LoVo (cell line): ENCODE results near the gene DPP6.
"Not testable (repeated sequence)": the region's sequence is repeated elsewhere in the genome, so short reads cannot be mapped to it uniquely, and the experiment has no call there.

Experiments used
- DNase-seq: peaks from one replicate; pipeline ENCODE4 v3.0.0-alpha.2; 2016; ENCODE audit warnings: low spot score

Gene DPP6

DNA sequence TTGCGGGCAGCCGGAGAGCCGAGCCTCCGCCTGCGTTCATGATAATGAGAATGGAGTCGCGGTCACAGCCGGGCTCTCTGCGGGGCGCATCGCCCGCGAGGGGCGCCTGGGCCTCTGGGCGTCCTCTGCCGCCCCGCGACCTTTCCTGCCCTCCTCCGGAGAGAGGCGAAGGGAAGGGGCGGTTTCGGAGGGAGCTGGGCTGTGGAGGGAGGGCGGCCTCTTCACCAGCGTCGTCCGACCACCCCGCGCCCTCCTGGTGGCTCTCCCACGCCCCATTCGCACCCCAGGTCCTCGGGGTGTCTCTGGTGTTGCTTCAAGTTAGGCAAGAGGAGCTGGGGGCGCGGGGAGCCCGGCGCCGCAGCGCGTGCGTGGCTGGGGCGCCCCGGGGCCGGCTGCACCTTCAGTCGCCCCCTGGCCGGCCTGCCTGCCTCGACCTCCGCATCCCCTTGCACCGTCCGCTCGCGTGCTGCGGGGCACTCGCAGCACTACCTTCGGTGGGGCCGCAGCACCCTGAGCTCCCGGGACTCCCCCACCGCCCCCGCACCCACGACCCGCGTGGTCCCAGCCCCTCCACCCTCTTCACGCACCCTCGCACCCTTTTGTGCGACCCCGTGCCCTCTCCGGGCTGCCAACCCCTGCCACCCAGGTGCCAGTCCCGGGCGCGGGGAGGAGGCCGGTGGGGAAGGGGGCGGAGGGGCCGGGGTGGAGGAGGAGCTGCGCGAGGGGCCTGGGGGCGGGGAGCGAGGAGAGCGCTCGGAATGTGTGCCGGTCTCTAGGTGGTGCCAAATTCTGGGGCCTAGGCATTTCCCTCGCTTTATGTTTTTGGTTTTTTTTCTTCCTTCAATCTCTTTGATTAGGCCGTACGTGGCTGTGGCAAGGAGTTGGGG is at the start of gene DPP6:
Gene DPP6, plus strand, starts transcription at position 756 of the 887 bp plus-strand sequence.
- DNase-seq = not testable (repeated sequence)

DNA sequence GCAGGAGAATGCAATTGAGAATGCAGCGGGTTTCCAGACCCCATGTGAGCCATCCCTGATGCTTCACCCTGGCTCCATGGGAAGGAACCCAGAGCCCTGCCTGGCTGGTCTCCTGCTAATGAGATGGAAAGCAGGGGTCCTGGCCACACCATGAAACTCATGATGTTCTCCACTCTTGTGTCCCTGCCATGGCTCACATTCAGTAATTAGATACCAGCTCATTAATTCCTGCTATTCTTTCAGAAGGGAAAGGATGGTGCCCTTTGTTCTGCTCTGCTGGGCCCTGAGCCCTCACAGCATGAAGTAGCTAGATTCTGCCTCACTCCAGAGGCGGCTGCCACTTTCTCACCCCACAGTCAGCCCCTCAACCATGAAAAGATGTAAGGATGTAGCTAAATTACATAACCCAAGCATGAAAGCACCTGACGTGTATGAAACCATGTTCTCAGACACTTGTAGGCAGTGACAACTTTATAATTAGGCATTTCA is 42.7 kb upstream of the DPP6 start:
- DNase-seq = not testable (repeated sequence)

DNA sequence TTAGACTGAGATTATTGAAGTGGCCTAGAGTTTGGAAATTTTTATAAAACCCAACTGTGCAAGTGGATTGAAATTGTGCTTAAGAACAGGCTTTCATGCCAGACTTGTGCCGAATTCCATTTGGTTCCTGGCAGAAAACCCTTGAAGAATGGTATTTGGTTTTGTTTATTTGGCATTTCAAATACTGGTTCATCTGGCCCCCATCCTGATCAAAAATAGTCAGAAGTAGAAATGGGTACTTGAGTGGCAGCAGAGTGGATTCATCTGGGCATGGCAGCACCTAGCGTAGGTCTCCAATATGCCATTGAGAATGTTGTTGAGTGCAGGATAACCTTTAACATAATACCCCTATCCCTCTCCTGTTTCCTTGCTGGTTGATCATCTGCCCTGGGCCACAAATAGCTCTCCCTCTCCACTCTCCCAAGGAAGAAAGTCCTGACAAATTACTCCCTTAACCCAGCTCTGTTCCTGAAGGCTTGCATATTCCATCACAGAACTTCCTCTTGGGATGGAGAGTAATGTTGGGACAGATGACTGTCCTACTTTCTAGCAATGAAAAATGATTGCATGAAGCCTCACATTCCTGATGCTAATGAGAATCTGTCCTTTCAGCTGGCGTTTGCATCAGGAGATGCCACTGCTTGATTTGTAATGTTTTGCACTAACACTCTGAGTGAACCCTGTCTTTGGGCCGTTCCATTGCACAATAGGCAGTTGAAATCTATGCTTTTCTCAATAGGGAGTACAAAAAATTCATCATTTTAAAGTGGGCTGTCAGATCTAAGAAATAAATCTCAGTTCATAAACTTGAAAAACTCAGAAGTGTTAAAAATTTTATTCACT is 41.3 kb upstream of the DPP6 start:
- not testable (repeated sequence) for DNase-seq

DNA sequence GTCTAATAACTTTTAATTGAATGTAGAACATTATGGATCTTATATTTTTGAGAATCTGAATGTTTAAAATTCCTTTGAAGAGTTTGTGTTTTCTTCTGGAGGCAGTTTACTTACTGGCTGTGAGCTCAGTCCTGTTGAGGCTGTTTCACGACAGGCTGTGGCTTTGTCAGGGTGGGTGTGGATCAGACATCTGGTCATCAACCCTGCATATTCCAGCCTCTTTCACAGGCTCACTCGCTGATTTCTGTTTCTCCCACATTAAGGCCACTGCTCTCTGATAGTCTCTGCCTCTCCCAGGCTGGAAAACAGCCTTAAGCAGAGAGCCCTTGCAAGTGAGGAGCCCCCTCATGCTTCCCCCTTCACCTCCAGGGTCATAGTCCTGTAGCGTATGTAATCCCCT is 39.4 kb upstream of the DPP6 start:
- not testable (repeated sequence) for DNase-seq

DNA sequence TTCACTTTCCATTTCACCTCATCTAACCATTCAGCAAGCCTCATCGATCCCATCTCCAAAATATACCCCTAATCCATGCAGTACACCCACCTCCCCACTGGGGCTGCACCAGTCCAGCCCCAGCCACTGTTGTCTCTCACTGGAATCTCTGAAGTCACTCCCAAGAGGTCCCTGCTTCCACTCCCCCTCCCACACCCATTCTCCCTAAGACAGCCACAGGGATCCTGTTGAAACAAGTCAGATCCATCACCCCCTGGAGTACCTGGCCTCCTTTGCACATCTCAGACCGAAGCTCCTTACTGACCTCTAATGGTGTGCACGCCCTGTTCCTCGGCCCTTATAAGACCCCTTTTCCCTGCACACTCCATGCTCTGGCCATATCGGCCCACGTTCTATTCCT is 36.6 kb upstream of the DPP6 start:
- not testable (repeated sequence) for DNase-seq

DNA sequence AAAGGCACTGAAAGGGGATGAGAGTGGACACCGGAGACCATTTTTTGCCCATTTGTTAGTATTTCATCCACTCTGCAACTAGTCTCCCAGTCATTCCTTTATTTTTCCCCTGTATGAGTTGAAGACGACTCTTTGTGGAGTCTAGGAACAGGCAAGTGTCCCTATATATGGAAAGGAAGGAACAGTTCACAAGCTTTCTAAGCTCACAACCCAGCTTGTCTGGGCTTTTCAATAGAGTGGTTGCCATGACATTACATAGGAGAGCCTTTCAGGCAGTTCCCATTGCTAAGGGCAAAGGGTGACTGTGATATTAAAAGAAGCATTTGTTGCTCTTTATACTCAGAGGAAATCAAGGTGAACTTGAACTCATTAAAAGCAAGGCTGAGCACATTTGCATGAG is 33.8 kb upstream of the DPP6 start:
- DNase-seq = not testable (repeated sequence)

DNA sequence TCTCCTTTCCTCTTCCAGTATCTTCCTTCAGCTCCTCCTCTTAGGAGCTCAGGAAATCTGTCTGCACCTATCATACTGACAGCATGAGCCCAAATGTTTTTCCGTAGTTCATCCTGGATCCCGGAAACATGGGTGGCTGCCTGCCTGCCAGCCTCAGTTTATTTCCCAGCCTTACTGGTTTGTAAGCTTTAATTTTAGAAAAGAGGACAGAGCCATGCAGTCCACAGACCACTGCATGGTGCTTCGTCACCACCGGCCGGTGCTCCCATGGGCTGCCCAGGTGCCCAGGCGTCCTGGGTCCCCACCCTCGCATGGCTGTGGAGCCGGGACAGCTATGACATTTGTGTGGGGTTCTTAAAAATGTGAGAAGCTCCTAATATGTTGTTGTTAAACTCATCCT is 24.4 kb upstream of the DPP6 start:
- not testable (repeated sequence) for DNase-seq

DNA sequence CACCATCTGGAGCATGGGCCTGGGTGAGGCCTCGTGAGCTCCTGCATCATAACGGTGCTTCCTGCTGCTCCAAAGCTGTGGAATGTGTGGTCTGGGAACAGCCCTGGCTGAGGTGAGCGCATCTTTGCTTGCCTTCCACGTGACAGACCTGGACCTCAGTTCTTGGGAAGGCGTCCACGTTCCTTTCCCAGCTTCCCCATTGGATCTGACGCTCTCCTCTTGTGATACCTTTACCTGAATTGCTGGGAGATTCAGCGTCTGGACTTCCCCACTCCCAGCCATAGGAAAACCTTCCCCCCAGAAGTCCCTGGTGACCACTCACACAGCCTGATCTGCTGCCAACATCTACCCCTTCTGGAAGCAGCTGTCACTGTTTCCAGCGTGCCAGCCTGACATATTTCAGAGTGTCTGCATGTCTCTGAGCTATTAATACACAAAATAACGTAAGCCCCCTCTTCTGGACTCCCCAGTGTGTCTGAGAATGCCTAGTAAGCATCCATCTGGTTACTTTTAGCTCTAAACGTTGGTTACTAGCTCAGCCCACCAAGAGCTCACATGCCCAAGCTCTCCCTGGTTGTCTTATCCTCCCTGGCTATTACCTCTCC is 21.6 kb upstream of the DPP6 start:
- not testable (repeated sequence) for DNase-seq

DNA sequence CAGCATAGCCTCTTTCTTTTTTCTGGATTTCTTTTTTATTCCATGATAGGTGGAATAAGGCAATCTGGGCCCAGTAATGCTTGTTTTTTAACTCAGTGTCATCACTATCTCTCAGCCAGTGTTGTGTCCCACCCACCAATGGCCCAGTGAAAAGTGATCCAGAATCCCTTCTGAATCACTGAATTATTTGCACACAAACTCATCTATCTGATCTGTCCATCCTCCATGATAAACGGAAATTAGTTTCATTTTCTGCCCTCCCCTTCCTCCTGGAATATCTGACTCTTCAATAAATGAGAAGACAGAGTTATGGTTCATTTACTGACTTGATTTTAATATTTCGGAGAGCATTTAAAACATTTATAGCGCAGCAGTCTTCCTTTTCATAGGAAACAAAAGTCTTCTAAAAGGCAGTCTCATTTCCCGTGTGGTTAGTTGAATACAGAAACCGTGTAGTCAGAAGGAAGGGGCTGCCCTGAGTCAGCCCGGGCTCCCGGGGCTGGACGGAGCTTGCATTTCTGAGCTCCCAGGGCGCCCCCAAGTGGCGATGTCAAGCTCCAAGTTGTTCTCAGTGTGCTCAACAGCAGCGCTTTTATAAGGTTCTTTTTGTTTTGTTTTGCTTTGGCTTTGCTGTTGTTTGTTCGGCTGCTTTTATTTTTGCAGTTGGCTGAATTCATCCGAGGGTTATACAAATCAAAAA is 12.6 kb upstream of the DPP6 start:
- DNase-seq = not testable (repeated sequence)

DNA sequence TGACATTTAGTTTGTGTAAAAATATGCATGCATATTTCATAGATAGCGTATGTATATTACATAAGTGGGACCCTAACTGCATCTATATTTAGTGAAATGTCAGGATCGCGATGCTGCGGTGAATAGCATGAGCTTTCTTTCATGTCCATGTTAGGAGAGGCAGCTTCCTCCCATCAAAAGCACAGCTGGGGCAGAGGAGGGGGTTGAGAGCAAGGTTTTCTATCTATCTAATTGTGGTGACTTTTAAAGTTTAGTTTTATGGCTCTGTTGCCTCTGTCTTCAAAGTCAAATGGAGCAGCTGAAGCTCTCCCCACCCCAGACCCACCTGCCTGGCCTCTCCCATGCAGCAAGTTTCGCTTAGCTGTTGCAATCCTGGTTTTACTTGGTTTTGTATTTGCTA is 1.8 kb upstream of the DPP6 start:
- DNase-seq = not testable (repeated sequence)

DNA sequence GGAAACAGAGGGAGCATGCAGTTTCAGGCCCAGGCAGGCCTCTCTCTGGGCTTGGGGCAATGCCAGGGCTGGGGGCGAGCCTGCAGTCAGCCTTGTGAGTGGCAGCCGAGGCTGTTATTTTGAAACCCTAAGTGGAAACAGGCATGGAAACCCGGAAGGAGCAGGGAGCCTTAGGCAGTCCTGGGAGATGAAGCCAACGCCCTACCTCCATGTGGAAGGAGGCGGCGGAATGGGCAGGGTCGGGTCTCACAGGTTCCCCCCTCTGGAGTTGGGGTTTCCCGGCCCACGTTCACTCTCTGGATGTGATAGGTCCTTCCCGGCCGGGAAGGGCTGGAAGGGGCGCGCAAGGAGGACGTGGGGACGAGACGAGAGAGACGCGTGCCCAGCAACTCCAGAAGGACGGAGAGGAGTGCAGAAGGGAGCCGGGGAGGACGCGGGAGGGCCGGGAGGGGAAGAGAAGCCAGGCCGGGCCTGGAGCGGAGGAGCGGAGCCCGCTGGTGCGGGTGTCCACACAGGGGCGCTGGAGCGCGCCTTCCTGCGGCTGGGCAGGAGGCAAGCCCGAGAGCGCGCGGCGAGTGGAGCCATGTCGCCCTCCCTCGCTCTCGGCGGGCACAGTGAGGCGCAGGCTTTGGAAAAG is 1.1 kb upstream of the DPP6 start:
- DNase-seq = not testable (repeated sequence)

DNA sequence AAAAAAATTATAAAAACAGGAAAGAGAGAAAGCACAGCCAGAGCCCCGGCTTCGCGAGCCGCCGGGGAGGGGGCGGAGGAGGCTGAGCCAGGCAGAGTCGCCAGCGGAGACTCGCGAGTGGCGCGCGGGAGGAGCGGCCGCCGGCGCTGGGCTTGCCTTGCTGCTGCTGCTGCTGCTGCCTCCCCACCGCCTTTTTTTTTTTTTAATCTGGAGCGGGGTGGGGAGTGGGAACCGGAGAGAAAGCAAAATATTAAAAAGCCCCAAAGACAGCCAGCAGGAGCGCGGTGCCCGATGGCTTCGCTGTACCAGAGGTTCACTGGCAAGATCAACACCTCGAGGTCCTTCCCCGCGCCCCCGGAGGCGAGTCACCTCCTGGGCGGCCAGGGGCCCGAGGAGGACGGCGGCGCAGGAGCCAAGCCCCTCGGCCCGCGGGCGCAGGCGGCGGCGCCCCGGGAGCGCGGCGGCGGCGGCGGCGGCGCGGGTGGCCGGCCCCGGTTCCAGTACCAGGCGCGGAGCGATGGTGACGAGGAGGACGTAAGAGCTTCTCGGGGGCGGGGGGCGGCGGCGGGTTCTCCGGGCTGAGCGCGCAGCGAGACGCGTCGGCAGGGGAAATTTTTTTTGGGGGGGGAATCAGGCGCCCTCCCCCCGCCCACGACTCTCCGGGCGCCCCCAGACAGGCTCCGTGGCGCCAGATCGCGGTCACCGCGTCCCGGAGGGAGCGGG is 493 bp downstream of the DPP6 start:
- DNase-seq = not testable (repeated sequence)

DNA sequence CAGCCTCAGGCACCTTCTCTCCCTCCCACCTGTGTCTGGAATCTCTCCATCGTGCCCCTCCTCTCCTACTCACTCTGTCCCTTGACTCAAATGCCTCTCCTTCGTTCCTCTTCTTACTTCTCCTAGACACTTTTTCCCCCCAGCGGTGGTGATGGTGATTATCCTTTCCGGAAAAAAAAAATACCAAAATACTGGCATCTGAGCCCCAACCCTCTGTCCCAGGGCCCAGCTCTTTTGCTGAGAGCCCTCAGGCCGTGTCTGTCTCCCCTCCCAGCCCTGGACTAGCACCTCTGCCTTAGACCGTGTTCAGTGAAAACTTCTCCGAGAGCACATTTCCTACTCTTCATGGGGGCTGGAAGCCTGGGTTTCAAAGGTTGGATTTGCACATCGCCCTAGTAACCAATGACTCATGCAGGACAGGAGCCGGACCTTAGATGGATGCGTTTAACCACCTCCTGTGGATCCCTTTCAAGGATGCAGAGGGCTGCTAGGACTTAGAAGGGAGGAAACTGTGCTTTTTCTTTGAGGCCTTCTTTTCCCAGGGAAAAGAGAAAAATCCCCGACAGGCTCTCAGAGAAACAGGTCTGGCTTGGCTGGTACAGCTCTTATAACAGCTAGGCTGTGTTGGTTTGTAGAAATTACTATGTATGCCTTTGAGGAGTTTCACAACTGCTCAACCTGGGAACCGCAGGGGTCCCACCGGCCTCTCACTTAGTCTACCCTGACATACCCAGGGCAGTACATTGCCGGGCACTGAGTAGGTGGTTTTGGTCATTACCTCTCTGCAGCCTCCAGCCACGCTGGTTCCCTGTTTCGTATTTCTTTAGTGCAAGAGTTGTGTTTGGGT is 1.5 kb downstream of the DPP6 start:
- not testable (repeated sequence) for DNase-seq

DNA sequence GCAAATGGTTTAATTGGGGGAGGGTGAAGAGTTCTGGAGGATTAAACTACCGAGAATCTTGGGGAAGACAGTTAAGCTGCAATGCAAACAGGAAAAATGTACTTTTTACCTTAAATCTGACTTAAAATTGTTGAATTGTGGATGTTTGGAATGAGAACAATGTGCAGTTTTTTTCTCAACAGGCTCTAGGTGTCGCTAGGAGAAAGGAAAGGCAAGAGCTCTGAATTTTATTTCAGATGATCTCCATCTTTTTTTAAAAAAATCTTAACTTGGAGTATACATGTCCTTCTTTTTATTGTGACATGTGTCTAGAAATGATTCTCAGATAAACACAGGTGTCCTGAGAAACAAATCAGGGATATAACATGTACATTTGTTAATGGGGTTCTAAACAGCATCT is 2.5 kb downstream of the DPP6 start:
- not testable (repeated sequence) for DNase-seq

DNA sequence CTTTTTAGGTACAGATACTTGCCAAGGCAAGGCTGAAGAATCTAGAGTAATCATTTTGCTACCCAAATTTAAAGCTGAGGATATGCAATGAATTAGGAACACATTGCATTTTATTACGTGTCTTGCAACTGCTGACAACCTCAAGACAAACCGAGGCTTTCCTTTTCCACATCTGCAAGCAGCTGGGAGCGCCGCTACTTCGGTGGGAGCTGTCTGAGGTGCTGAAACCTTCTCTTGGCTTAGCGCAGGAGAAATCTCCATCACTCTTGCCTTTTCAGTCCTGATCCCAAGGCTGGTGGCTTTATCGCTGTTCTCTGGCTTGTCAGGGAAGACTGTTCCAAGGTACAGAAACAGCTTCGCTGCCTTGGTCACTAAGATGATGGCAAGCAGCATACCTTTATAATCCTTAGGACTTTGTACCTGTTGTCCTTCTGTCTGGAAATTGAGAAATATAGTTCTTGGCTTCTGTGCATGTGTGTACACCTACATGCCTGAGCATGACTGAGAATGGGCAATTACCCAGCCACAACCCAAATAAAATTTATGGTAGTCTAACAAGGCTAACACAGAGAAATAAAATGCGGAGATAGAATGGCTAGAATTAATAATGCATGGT is 3.4 kb downstream of the DPP6 start:
- DNase-seq = peak; percentile 65

DNA sequence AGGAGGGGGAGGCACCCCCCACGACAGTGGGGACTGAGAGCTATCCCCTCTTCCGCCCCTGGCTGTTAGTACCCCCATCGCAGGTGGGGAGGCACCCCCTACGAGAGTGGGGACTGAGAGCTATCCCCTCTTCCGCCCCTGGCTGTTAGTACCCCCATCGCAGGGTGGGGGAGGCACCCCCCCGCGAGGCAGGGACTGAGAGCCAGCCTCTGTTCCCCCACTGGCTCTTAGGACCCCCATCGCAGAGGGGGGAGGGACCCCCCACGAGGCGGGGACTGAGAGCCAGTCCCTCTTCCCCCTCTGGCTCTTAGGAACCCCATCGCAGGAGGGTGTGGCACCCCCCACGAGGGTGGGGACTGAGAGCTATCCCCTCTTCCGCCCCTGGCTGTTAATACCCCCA is 6.6 kb downstream of the DPP6 start:
- DNase-seq = not testable (repeated sequence)

DNA sequence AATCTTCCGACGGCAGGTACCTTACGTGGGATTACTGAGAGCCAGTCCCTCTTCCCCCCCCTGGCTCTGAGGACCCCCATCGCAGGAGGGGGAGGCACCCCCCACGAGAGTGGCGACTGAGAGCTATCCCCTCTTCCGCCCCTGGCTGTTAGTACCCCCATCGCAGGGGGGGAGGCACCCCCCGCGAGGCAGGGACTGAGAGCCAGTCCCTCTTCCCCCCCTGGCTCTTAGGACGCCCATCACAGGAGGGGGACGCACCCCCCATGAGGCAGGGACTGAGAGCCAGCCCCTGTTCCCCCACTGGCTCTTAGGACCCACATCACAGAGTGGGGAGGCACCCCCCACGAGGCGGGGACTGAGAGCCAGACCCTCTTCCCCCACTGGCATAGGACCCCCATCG is 8.4 kb downstream of the DPP6 start:
- not testable (repeated sequence) for DNase-seq

DNA sequence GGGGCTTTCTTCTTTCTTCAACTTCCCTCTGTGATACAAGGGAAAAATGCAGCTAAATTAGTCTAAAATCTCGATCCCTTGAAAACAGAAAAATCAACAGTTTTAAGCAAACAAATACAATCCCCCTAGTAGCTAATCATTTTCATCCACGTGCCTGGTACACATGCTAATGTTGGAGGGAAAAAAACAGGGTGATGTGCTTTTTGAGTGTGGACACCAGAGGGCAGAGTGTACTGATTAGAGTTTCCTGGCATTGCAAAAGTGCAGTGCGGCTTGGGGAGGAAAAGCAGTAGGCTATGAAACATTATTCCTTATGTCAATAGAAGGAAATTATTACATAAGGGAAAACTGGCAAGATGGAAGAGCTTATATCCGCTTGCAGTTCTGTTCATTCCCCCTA is 19.6 kb downstream of the DPP6 start:
- DNase-seq = peak; percentile 5
